Activated T-cell treated with anti-CD3 and anti-CD28 coated beads for 24 hours (primary cell): ENCODE results near the gene PEAR1.
"Not testable (repeated sequence)": the region's sequence is repeated elsewhere in the genome, so short reads cannot be mapped to it uniquely, and the experiment has no call there.

Experiments used
- DNase-seq: peaks from one replicate; pipeline ENCODE4 v3.0.0-alpha.2; 2020; ENCODE audit warnings: low read depth

PEAR1 gene

DNA sequence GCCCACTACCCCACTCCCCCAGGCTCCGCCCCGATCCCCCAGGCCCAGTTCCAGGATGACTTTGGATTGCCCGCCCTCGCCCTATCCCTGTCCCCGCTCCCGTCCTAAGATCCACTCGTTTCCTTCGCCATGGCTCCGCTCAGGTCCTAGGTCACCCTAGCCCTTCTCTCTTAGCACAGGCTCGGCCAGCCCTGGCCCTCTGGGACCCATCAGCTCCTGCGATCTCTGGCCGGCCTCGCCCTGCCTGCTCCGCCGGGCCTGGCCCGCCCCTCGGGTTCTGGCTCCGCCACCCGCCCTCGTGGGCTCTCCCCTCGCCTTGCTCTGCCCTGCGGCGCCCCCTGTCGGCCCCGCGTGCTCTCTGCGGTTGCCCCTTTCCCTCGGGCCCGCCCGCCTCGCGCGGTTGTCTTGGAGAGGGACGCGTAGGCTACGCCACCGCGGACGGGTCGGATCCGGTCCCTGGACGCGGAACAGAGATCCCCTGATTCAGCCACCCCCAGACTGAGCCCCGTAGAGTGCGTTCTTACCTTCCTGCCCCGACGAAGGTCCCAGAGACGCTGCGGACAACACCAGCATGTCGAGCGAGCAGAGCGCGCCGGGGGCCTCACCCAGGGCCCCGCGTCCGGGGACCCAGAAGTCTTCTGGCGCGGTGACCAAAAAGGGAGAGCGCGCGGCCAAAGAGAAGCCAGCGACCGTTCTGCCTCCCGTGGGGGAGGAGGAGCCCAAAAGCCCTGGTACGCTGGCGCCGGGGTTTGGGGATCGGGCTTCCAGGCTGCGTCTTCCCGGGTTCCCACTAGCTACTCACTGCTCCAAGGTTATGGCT is 26.9 kb downstream of the PEAR1 start, which contains the start of gene LRRC71:
Gene LRRC71, plus strand, starts transcription at position 400 of the 820 bp plus-strand sequence. Its CDS starts 172 bp downstream, at position 572.
- peak; percentile 58 for DNase-seq

GRCh38 chr1:156921053-156921529 is 27.6 kb downstream of the PEAR1 start:
- DNase-seq = no peak

GRCh38 chr1:156922986-156923669 is 29.6 kb downstream of the PEAR1 start:
- no peak for DNase-seq

GRCh38 chr1:156923670-156924477 is 30.4 kb downstream of the PEAR1 start:
- no peak for DNase-seq

DNA sequence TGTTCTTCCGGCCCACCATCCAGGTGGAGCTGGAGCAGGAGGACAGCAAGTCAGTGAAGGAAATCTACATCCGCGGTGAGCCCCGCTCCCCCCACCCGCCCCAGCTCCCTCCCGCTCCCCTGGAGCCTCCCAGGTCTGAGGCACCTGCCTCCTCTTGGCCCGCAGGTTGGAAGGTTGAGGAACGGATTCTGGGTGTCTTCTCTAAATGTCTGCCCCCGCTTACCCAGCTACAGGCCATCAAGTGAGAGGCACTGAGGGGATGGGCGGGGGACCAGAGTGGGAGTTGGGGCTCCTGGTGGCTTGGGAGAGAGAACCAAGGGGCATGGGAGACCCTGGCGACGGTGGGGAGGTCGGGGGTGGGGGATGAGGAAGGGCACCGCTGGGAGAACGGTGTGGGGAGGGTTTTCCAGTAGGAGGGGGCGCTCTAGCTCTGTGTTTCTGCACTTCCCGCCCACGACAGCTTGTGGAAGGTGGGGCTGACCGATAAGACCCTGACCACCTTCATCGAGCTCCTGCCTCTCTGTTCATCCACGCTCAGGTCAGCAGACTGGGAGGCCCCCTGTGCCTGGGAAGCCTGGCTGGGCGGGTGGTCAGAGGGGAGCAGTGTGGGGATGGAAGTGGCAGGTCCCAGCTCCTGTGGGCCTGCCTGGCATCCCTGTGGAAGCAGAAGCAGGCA is 31.1 kb downstream of the PEAR1 start:
- DNase-seq = no peak

- DNase-seq = no peak
Observed at GRCh38 chr1:156925154-156926010, 31.9 kb downstream of the PEAR1 start.

DNA sequence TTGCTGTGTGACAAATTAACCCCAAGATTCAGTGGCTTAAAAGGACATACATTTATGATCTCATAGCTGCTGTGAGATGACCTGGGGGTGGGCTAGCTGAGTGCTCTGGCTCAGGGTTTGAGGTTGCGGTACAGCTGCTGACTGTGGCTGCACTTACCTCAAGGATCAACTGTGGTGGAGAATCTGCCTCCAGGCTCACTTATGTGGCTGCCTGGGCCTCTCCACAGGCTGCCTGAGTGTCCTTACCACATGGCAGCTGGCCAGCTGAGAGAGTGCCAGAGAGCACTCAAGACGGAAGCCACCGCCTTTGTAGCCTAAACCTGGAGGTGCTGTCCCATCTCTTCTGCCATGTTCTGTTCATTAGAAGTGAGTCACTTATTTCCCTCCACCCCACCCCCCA is 32.7 kb downstream of the PEAR1 start:
- peak; percentile 13 for DNase-seq

DNA sequence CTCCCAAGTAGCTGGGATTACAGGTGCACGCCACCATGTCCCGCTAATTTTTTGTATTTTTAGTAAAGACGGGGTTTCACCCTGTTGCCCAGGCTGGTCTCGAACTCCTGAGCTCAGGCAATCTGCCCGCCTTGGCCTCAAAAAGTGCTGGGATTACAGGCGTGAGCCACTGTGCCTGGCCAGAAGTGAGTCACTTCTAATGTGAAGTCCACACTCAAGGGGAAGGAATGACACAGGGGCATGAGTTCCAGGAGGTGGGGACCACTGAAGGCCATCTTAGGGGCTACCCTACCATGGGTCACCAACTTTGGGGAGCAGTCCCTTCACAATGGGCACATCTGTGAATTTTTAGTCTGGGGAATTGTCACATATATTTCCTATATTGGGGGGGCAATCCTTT is 33.2 kb downstream of the PEAR1 start:
- DNase-seq = not testable (repeated sequence)

- DNase-seq = peak; percentile 57
Observed at GRCh38 chr1:156927215-156928042, 33.9 kb downstream of the PEAR1 start.

DNA sequence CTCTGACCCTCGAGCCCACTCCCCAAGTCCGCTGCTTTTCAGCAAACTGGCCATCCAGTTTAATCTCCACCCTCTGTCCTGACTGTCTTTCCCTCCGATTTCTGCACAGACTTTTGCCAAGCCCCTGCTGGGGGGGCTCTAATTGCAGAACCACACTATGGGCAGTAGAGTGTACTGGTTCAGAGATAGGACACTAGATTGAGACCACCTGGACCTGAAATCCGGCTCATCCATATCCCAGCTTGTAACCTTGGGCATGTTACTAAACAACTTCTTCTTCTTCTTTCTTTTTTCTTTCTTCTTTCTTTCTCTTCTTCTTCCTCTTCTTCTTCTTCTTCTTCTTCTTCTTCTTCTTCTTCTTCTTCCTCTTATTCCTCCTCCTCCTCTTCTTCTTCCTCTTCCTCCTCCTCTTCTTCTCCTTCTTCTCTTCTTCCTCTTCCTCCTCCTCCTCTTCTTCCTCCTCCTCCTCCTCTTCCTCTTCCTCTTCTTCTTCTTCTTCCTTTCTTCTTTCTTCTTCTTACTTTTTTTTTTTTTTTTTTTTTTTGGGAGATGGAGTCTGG is 34.6 kb downstream of the PEAR1 start:
- DNase-seq = no peak

GRCh38 chr1:156929596-156930238 is 36.2 kb downstream of the PEAR1 start:
- DNase-seq = no peak

GRCh38 chr1:156930483-156930882 is 37.0 kb downstream of the PEAR1 start:
- no peak for DNase-seq

DNA sequence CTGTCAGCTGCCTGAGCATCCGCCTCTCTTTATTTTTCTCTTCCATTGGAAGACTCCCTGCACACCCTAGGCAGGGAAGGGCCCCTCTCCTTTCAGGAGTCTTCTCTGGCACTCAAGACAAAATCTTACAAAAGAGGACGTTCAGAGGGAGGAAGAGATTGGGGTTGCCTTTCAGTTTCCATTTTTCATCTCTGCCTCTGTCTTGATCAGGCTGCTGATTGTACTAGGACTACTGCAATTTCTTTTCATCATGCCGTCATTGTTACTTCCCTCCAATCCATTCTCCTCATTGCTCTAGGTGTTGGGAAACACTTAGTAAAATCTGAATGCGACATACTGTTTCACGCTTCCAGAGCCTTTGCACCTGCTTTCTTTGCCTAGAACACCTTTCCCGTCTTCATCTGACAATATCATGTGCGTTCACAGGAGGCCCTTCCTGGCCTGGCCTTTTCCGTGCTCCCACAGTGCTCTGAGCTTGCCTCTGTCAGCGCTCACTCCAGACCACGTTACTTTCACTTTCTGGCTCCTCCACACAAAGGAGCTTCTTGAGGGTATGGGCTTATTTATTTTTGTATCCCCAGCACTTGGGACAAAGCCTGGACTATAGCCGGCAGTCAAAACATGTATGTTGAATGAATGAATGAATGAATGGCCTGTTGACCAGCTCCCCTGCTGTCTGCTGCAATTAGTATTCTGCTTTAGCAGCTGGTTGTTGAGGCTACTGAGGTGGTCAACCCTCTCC is 37.9 kb downstream of the PEAR1 start:
- DNase-seq = no peak

- DNase-seq = no peak
Observed at GRCh38 chr1:156931974-156932710, 38.6 kb downstream of the PEAR1 start.

- no peak for DNase-seq
Observed at GRCh38 chr1:156933136-156933535, 39.6 kb downstream of the PEAR1 start.

- no peak for DNase-seq
Observed at GRCh38 chr1:156935505-156936128, 42.1 kb downstream of the PEAR1 start.

DNA sequence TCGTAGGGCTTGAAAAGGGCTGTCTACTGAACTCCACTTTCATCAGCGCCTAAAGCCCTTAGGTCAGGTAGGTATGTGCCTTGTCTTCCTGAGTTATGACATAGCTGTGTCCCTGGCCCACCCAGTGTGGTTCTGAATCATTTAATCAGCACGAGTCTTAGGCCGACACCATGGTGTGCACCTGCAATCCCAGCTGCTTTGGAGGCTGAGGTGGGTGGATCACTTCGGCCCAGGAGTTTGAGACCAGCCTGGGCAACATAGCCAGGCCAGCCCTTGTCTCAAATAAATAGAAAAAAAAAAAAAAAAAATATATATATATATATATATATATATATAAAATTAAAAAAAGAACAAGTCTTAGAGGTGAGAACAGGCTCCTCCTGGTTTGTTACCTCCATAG is 42.7 kb downstream of the PEAR1 start:
- no peak for DNase-seq
